GM19239 (cell line): Measurements from ENCODE around the gene LGALS3BP.
"Not testable (repeated sequence)": the region's sequence is repeated elsewhere in the genome, so short reads cannot be mapped to it uniquely, and the experiment has no call there.

ENCODE experiments used
- DNase-seq: peaks from one replicate; pipeline ENCODE4 v3.0.0; 2011; ENCODE audit warnings: low spot score; ENCODE audit not compliant: insufficient read length
- FAIRE-seq: peaks from 2 replicates; lab custom pipeline; 2011; peaks lifted over from hg19 to GRCh38; lab: Jason Lieb, UNC

LGALS3BP gene

GRCh38 chr17:78979780-78980623, at the start of gene LGALS3BP:
LGALS3BP (minus strand) TSS chr17:78979923; CDS start chr17:78977191, 2,732 bp downstream.
- FAIRE-seq, result peak; percentile 68
- DNase-seq, result peak; percentile 52

GRCh38 chr17:79028496-79029326, 49.0 kb upstream of the LGALS3BP start:
- DNase-seq (no peak), FAIRE-seq (no peak)

DNA sequence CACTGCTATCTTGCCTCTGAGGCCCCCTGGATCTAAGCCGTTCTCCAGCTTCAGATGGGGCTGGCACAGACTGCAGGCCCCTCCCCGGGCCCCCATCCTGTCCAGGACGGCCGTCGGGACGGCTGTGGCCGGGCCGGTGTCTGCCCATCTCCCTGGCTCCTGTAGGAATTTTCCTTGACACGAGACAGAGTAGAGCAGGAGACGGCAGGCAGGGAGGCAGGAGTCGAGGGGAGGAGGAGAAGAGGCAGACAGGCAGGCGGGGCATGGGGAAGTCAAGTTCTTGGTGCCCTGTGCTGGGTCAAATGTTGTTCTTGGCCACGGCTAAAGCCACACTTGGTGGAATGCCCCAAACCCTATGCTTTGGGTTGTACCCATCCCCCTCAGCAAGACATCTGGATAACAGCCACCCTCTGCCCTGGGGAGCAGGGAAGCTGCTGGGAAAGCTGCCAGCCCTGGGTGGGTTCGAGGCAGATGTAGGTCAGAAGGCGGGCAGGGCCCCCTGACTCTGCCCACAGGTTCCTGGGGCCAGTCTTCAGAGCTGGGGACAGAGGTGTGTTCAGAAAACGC, 48.3 kb upstream of the LGALS3BP start:
- FAIRE-seq (no peak), DNase-seq (no peak)

DNA sequence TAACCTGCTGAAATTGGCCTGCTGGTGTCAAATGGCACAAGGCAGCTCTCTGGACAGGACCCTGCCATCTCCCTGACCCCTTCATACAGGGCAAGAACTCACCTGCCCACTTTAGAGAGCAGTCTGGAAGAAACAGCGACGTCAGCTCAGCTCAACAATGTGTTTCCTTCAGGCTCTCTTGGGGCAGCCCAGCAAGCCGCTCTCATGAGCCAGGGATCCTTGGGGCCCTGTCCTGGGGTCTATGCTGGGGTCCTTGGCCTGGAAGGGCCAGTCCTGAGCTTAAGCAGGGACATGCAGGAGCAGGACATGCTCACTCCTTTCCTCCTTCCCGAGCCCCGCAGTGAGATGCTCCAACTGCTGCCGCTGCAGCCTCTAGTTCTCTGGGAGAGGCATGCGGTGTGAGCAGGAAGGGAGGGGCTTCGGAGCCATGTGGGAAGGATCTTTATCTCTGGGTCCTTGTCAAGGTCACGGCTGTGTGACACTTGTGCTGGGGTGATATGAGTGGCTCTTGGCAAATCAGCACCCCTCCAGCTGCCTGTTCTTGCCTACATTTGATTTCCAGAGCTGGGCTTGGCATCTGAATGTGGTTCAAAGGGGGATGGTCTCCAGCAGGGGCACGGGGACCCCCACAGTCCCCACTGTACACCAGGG, 47.7 kb upstream of the LGALS3BP start:
- FAIRE-seq (no peak), DNase-seq (no peak)

- FAIRE-seq, result no peak
- DNase-seq, result no peak
These were observed 46.9 kb upstream of the LGALS3BP start for GRCh38 chr17:79026376-79027273.

DNA sequence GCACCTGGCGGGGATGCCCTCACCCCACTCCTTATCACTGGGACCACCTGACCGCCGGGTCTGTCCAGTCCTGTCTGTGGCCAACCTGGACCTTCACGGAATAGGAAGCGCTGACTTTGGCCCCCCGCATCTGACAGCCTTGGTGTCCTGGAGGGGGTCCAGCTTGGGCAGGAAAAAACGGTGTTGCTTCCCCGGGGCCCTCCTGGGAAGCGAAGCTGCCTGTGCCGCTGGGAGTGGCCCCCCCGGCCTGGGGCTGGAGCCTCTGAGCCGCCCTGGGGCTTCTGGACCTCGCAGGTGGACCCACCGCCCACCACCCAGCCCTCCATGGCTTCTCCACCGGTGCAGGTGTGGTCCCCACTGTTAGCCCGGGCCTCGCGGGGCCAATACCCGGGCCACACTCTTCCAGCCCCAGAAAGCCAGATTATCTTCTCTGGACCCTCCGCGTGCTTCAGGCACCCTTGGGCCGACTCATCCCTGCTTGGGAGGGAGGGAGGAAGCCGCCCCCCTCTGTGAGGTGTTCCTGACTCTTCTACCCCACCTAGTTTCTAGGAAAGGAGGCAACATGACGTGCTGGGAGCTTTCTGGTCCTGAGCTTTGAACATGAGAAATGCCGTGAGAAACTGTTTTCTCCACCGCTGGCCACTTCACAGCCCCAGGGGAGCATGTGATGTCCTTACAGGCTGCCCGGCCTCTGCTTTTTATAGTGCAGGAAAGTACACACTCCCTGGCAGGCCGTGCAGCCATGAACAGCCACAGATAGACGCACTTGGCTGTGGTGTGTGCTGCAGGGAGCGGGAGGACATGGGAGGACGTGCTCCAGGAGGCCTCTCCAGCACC, 45.4 kb upstream of the LGALS3BP start:
- DNase-seq (no peak), FAIRE-seq (no peak)

- DNase-seq (no peak), FAIRE-seq (no peak)
These were observed 44.4 kb upstream of the LGALS3BP start, which contains the start of gene C1QTNF1 for GRCh38 chr17:79023886-79024771. C1QTNF1 (plus strand) TSS chr17:79024169; CDS start chr17:79043969, 19,800 bp downstream.

DNA sequence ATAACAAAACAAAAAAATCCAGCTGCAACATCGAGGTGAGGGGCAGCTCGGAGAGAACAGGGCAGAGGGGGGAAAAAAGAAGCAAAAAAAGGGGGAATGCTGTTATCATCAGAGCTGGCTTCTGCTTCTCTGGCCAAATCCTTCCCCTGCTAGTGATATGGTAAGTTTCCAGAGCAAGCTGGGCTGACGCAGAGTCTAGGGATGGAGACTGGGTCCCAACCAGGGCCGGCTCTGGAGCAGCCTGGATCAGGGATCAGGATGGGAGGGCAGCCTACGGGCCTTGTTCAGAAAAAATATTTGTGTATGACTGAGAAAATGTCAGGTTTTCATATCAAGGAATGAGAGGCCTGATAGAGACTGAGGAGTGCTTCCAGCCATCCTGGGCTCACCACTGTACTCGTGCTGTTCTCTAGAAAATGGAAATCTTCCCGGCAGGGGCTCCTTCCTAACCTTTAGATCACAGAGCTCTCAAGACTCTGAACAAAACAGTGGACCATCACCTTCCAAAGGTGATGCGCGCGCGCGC, 43.5 kb upstream of the LGALS3BP start:
- no peak for FAIRE-seq
- DNase-seq, result no peak

DNA sequence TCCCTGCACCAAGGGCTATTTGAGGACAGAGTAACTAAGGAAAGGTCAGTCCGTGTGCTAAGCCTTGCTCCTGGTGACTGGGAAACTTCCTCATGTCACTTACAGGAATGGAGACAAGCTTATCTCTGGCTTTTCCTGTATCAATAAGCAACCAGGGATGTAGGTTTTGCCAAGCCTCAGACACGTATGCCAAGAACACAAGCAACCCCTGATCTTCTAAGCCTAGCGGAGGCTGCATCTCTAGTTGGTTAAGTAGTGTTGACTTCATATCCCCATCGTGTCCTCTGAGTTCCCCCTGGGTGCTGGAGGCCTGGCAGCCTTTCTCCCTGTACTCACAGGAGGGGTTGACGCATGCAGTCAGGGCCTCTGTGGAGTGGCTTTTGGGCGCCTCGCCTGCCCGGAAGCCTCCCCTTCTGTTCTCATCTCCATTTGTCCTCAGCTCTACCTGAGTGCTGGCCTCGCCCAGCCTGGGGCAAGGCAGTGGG, 42.8 kb upstream of the LGALS3BP start:
- DNase-seq (no peak), FAIRE-seq (no peak)

- not testable (repeated sequence) for DNase-seq, FAIRE-seq
These were observed 42.2 kb upstream of the LGALS3BP start for GRCh38 chr17:79021929-79022328.

DNA sequence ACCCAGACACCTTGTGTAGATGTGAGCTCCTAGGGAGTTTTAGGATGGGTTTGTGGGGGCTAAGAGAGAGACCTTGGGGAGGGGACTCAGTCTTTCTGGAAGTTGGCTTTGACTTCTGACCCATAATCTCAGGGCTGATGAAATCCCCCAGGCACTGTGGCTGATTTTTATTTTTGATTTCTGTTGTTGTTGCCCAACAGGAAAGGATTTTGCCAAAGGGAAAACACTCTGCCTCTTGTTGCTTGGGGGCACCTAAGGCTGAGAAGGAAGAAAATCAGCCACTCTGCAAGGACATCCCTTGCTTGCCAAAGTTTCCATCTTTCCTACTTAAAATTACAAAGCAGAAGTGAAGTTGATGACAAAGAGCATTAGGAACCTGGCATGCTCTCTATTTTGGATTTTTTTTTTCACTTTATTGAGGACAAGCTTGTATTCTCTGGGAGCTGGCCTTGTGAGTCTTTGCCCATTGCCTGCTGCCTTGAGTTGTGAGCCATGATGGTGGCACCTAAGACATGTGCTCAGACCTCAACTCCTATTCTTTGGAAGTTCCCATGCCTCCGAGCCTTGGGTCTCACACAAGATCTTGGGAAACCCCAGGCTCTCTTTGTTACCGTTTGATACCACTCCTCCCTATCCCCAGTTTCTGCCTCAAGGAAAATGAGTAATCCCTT, 41.0 kb upstream of the LGALS3BP start:
- no peak for DNase-seq
- no peak for FAIRE-seq

GRCh38 chr17:79019632-79020584, 40.2 kb upstream of the LGALS3BP start:
- FAIRE-seq (no peak), DNase-seq (no peak)

DNA sequence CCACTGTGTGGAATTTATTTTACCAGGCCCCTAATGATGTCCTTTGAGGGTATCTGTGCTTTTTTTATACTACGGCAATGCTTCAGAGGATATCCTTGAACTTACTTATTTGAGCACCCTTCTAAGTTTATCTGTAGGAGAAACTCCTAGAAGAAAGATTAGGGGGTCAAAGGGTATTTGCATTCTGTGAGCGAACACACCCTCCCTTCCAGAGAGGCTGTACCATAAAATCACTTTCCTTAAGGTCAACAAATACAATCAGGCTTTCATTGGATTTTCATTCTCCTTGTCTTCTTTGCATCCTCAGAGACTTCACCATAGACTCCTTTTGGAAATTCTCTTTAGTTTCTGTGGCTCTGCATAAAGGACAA, 39.5 kb upstream of the LGALS3BP start:
- FAIRE-seq (no peak), DNase-seq (no peak)

DNA sequence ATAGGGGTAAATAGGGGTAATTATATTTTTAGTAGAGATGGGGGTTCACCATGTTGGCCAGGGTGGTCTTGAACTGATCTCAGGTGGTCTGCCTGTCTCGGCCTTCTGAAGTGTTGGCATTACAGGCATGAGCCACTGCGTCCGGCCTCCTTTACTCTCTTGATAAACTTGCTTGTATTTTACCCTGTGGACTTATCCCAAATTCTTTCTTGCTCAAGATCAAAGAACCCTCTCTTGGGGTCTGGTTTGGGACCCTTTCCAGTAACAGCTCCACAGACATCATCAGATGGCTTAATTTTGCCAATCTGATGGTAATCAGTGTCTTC, 38.6 kb upstream of the LGALS3BP start:
- FAIRE-seq, result no peak
- DNase-seq, result no peak

DNA sequence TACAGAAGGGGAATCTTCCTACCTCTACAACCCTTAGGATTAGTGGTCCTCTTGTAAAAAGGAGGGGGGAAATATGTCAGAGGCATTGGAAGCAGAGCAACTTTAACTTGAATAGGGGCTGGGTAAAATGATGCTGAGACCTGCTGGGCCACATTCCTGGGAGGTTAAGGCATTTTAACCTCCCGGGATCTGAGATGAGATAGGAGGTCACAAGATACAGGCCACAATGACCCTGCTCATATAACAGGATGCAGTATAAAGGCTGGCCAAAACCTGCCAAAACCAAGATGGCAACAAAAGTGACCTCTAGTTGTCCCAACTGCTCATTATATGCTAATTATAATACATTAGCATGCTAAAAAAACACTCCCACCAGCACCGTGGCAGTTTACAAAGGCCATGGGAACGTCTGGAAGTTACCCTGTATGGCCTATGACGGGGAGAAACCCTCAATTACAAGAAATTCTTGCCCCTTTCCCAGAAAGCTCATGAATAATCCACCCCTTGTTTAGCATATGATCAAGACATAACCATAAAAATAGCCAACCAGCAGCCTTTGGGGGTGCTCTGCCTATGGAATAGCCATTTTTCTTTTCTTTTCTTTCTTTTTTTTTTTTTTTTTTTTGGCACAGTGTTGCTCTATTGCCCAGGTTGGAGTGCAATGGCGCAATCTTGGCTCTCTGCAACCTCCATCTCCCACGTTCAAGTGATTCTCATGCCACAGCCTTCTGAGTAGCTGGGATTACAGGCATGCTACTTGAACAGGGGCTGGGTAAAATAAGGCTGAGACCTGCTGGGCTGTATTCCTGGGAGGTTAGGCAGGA, 38.0 kb upstream of the LGALS3BP start:
- no peak for DNase-seq
- FAIRE-seq, result no peak
